Ammon's horn (tissue), 1 donor: ENCODE results near the gene PEX5.
A peak's percentile ranks its signal among the peaks of the same experiment; 100 is the strongest.
"Not testable (repeated sequence)": the region's sequence is repeated elsewhere in the genome, so short reads cannot be mapped to it uniquely, and the experiment has no call there.

Experiments used
- DNase-seq: peaks from one replicate; pipeline ENCODE4 v3.0.0-alpha.2; 2016; ENCODE audit warnings: low spot score

Gene PEX5

DNA sequence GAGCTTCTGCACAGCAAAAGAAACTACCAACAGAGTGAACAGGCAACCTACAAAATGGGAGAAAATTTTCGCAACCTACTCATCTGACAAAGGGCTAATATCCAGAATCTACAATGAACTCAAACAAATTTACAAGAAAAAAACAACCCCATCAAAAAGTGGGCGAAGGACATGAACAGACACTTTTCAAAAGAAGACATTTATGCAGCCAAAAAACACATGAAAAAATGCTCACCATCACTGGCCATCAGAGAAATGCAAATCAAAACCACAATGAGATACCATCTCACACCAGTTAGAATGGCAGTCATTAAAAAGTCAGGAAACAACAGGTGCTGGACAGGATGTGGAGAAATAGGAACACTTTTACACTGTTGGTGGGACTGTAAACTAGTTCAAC, 24.3 kb downstream of the PEX5 start:
- DNase-seq: not testable (repeated sequence)

DNA sequence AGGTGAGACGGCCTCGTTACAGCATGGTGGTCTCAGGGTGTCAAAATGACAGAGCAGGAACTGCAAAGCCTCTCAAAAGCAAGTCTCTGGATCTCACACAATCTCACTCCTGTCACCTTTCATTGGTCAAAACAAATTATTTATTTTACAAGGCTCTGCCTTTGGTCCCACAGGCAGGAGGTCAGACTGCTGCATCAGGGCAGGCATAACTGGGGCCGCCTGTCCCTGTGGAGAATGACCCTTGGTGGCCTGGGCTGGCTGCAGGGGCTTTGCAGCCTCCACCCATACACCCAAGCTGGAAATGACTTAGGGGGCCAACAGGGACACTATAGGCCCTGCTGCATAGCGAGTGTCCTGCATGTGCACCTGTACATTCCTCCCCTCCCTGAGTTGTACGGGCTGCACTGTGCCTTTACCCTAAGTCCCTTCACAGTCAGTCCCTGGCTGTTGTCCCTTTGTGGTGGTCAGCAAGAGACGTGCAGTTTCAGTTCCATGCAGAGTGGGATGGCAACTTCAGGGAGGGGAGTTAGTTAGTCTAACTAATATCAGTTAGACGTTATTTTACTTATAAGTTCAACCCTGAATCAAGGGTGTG, 28.1 kb downstream of the PEX5 start:
- no peak for DNase-seq

DNA sequence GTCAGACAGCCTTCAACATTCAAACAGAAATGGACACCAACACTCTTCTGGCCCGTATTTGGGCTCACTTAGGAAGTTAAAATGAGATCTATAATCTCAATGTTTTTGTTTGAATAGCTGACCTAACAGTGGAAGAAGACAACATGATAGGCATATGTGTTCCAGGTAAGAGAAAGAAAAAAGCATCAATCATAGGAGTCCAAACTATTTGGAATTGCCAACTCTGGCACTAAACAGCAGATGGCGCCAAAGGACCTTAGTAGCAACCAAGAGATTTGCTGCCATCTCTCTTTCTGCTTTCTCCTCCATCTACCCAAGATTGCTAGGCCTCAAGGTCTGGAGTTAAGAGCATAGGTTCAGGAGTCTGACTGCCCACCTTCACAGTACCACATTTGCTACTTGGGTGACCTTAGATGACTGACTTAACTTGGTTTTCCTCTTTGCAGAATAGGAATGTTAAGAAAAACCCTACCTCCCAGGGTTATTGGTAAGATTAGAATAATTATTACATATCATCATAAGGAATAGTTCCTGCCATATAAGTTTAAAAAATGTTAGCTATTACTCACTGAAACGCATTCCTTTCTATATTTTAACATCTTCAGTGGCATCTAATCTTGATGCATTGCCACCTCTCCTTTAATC, 30.2 kb downstream of the PEX5 start:
- peak; percentile 86 for DNase-seq

DNA sequence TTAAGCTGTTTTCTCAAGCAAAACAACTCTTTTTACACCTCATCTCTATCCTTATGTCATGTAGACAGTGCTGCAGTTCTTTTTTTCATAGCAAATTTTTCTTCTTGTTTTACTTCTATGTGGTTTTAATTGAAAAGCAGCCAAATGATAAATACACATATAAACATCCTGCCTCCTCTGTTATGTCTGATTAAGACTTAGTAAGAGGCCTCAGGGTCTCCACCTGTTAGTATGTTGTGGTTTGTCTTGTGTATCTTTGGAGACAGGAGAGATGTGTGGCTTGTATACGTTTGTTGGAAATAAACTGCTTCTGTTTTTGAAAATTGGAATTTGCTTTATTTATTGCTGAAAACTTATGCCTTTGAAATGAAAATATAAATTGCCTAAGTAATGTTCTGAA, 32.0 kb downstream of the PEX5 start:
- no peak for DNase-seq

DNA sequence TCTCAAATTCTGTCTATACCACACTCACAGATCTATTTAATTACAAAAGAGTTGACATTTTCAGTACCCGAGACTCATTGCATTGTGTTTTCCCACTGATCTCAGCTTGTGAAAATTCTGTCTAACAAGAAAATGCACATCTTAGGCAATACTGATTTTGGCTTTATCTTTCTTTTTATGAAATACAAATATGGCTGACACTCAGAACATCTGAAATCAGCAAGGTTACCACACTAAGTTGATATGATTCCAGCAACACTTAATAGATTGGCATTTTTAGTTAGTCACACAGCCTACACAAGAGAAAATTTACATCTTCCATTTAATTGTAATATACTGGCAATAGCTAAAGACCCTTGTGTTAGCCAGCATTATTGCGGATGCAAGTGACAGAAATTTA, 40.3 kb downstream of the PEX5 start:
- no peak for DNase-seq

DNA sequence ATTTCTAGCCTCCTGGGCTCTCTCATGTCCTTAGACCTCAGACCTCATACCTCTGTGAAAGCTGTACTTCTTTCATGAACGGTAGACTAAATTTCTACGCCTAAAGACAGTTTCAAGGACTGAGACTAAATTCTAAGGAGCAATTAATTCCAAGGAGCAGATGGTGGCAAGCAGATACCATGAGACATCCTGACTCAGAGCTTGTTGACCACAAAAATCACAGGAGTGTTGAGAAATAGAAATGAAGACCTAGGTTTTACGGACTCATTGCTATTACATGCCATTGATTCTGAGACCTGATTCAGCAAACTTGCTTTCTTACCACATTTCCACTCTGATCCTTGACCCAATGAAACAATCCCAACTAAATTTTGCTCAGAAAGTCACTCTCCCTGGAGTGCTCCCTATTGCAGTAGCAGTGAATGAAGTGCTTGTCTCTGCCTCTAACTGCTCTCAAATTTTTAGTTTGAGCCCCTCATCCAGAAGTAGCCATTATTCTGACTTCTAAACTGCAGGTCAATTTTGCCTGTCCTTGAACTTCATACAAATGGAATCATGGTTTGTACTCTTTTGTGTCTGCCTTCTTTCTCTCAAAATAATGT, 52.0 kb downstream of the PEX5 start:
- DNase-seq: no peak

DNA sequence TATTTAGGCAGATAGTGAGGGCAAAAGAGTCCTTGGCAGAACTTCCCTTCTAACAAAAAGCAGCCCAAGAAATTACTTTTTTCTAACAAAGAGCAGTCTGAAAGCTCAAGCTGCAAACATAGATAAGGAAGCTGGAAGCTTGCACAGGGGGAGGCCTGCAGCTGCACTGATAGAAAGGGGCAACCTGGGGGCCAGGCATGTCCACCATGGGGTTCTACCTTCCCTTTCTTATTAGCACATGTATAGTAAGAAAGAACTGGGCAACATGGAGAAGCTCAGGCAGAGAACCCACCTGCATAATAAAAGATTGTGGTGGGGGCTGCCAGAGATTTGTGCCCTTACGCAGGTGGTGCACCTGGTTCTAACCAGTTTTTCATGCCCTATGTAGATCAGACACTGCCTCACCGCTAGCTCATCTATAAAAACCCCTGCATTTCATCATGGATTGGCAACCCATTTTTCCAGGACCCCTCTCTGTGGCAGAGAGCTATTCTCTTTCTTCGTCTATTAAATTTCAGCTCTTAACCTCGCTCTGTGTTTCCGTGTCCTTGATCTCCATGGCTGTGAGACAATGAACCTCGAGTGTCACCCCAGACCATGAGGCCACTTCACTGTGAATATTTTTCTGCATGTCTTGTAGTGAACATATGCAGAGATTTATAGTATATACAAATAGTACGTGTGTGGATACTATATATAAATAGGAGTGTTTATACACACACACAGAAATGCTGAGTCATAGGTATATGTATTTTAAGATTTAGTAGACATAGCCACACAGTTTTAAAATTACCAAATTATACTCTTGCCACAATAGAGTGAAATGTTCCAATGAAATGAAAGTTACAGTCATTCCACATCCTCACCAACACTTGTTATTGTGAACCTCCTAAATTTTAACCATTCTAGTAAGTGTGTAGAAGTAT, 53.0 kb downstream of the PEX5 start:
- DNase-seq: no peak

DNA sequence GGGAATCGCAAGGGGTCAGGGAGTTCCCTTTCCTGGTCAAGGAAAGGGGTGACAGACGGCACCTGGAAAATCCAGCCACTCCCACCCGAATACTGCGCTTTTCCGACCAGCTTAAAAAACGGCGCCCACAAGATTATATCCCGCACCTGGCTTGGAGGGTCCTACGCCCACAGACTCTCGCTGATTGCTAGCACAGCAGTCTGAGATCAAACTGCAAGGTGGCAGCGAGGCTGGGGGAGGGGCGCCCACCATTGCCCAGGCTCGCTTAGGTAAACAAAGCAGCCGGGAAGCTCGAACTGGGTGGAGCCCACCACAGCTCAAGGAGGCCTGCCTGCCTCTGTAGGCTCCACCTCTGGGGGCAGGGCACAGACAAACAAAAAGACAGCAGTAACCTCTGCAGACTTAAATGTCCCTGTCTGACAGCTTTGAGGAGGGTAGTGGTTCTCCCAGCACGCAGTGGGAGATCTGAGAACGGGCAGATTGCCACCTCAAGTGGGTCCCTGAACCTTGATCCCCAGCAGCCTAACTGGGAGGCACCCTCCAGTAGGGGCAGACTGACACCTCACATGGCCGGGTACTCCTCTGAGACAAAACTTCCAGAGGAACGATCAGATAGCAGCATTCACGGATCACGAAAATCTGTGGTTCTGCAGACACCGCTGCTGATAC, 62.0 kb downstream of the PEX5 start:
- not testable (repeated sequence) for DNase-seq

DNA sequence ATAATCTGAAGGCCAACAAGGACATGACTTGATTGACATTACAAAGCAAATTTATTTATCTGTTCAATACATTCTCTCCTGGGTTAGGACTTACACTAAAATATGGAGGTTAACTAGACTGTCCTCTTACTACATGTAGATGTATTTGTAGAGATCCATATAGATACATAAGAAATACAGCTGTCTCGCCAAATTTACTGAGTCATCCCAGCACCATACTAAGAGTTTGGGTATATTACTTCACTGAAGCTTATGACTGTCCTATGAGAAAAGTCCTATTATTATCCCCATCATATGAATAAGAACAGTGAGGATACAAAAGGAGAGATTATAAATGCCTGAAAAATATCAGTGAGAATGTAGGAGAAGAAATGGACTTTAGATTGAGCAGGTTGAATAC, 69.6 kb downstream of the PEX5 start:
- no peak for DNase-seq
